HG02763 (cell line): Measurements from ENCODE around the gene GYG1.

Source experiments
- ATAC-seq: cut with Tn5 transposase; IDR thresholded peaks from one replicate; pipeline ENCODE4 v1.9.1; 2021; ENCODE audit warnings: mild to moderate bottlenecking, moderate library complexity; ENCODE audit not compliant: unreplicated experiment

Gene GYG1

DNA sequence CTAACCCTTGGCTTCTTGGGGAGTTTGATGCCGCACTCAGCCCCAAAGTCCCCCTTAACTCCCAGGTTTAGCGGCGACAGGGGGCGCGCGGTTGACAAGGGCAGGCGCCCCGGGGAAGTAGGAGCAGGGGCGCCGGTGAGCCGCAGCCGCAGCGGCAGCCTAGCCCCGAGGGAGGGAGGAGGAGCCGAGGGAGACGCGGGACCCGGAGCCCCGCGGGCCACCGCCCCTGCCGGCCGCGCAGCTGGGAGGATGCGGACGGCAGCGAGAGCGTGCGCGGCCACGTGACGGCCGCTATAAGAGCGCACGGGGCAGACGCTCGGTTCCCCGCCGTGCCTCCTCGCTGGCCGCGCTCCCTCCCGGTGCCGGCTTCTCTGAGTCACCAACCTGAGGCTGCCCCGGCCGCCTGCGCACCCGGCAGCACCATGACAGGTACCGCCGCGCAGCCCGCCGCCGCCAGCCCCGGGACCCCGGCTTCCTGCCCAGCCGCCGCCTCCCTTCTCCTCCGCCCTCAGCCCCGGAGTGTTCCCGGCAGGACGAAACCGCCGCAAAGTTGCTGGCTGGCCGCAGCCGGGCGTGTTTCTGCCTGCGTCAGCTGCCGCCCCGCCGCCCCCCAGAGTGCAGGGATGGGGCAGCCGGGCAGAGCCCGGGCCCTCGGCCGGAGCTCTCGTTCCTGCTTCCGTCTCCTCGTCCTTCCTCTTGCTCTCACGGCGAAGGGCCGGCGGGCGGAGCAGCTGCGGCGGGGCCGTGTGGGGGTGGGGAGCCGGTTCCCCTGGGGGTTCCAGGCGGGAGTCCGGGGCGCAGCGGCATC, at the start of gene GYG1:
Gene GYG1, plus strand, starts transcription at position 322 of the 808 bp plus-strand sequence. Its CDS starts 101 bp downstream, at position 423.
- peak; percentile 87 for ATAC-seq

- peak; percentile 98 for ATAC-seq
Observed at GRCh38 chr3:148943506-148944205, 47.7 kb upstream of the GYG1 start.

DNA sequence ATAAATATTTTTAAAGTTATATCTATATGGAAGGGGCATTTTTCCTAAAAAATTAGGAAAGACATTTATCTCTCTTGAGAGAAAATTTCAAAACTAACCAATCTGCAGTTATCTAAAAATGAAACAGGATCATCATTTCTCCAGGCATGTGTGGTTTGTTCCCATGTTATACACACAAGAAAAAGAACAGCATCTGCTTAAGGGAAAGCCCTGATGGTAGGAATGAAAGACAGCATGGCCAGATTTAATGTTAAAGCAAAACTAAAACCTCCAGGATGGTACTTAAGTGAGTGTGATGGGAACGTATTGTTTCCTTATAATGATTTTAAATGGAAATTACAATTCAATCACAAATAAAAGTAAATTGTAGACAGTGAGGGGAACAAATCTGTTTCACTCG, 46.2 kb upstream of the GYG1 start:
- no peak for ATAC-seq

DNA sequence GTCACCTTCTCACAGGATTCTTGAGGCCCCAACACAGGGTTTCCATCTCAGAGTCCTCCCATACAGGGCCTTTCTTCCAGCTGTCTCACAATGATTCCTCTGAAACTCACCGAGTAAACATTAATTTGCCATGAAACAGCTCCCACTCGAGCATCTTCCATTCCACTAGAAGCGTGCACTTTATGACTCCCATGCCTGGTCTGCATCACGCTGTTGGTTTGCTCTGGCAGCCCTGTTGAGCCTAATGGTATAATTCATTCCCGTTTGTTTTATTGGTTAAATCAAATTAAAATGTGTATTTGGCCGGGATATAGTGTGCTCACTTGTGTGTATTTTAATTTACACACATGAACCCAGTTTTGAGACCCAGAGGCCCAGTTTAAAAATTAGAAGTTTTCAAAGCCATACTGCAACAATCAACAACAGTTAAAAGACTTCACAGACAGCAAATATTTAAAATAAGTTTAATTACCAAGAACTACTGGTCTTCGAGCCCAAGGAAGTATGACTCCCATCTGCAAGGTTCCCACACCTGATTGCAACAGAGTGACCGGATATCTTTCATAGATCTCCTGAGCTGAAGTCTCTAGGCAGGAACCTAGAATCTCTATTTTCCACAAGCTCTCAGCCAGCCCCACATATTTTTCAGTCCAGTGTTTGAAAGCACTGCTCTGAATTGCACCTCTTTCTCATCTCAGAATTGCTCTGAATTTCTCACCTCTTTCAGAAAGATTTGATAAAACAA, 42.3 kb upstream of the GYG1 start:
- ATAC-seq: no peak

- no peak for ATAC-seq
Observed at GRCh38 chr3:148950806-148951205, 40.5 kb upstream of the GYG1 start.

GRCh38 chr3:148951599-148952361, 39.6 kb upstream of the GYG1 start:
- ATAC-seq: no peak

- no peak for ATAC-seq
Observed at GRCh38 chr3:148953094-148953493, 38.2 kb upstream of the GYG1 start.

- ATAC-seq: no peak
Observed at GRCh38 chr3:148954981-148955380, 36.4 kb upstream of the GYG1 start.

DNA sequence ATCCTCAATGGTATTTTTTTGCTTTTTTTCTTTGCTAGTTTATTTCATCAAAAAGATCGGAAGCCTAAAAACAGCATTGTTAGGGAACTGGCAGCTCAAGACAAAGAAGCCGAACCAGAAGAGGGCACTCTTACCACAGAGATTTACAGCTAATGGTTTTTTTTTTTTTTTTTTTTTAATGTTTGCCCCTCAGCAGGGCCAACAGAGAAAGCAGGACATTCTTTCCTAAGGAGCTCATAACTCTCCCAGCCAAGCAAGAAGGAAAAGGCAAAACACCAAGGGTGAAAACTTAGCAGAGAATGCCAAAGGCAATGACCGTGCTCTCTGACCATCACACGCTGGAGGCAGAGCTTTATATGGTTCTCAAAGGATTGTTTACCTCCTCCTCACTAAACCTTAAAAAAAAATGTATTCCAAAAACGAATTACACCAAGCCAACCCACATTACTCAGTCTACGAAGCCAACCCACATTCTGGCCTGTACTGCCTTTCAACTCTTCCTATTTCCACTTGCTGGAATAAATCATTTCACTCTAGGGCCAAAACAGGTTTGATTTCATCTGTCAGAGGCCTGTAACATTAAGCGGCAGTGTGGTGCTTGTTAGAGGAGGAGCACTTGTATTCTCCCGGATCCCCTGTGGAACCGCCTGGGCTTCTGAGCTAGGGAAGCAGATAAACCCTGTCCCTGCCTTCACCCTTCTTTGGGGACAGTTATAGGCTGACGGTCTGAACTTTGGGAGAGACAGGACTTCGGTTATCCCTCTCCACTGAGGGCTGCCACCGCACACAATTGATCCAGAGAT, 35.6 kb upstream of the GYG1 start:
- ATAC-seq: no peak

- no peak for ATAC-seq
Observed at GRCh38 chr3:148957586-148957985, 33.8 kb upstream of the GYG1 start.

- ATAC-seq: no peak
Observed at GRCh38 chr3:148958696-148959095, 32.6 kb upstream of the GYG1 start.

DNA sequence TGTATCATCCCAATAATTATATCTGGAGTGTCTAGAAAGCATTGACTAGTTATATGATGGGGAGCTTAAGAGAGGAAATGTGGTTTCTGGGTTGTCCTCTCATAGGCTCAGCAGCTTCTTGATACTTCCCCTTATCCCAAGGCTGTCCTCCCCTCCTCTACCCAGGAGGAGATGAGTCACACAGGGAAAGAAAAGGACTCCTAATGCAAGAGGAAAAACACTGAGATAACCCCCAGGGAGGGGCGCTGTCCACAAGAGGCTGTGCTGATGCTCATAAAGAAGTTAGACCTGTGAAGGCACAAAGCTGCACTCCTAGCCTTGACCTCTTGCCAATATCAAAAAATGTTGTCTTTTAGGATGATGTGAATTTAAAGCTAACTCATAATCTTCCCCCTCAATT, 28.8 kb upstream of the GYG1 start:
- no peak for ATAC-seq

DNA sequence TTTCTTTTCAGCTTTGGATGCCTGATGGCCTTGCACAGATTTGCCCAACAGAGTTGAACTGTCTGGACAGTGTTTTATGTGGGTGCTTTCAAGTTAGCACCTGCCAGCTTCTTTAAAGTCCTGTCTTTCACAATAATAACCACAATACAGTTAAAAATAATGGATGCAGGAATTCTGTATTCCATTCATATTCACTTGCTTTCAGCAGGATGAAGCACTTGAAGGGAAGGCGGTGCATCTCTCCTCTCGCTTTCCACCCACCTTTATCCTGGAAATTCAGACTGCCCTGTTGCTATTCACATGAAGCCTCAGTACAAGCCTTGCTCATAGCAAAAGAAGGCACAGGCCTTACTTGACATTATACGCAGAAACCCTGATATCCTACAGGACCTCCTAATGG, 26.5 kb upstream of the GYG1 start:
- no peak for ATAC-seq

GRCh38 chr3:148968321-148968720, 23.0 kb upstream of the GYG1 start:
- no peak for ATAC-seq

GRCh38 chr3:148970271-148970670, 21.1 kb upstream of the GYG1 start:
- no peak for ATAC-seq

DNA sequence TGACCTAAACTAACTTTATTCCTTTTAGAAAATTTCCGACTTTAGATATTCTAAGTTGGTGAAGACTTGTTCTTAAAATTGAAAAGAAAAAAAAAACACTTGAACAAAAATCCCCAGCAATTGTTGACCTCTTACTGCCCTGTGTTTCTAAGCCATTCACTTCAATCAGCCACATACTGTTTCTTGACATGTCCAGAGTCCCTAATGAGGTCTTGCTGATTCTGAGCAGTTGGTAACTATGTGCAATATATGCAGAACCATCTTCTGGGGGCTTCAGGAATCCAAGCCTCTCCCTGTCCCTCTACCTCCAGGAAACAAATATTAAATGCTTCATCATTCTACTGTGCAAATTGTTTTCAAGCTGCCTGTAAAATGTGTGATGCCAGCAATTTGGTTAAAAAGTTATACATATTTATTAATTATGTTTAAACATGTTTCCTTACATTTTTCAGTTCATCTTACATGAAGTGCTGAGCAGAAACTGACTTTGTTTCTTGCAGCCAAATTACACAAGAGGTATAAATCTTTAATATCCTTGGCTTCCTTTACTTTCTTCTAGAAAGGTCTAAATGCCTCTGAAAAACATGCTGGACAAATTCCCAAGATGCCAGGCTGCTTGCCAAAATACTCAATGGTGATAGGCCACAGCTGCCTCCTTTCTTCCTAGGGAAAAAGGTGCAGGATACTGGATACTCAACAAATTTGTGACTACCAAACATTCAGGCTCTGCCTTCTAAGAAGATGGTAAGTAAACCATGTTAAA, 19.8 kb upstream of the GYG1 start:
- ATAC-seq: no peak

DNA sequence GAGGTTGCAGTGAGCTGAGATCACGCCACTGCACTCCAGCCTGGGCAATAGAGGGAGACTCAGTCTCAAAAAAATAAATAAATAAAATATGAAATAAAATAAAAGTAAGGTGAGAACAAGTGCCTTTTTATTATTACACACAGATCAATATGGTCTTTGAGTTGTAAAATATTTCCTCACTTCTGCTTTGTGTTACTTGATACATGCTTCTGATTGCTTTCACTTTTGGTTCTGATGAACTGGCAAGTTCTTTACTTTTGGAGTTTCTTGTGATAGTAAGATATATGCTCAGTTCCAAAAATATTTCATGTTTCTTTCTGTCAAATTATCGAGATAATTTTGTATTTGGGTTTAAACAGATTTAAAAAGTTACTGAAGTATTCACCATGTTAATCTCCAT, 16.6 kb upstream of the GYG1 start:
- peak; percentile 71 for ATAC-seq

DNA sequence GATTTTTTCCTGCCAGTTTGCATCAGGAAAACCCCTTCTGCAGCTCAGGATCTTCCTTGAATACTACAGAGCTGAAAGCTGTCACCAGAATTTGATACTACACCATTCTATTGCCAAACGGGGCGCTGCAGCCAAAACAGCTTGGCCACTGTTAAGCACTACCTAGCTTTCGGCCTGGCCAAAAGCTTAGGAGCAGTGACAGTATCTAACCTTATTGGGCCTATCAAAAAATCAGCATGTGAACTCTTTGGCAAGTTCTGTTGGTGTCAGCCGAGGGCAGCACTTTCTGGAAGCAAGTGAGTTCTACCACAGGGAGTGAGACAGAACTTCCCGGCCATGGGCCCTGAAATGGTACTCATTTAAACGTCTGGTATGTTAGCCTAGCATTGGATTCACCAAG, 16.1 kb upstream of the GYG1 start:
- no peak for ATAC-seq

GRCh38 chr3:148975696-148976095, 15.6 kb upstream of the GYG1 start:
- ATAC-seq: no peak
